GM12878 (cell line): ENCODE measurements around the gene CBR3. TPM values are rescaled to one million over a fixed set of nuclear protein-coding genes. Genes with fewer than 3 reads are reported as not detected.

Experiments used
- CEBPZ ChIP-seq: fragments of 150-350 bp; IDR thresholded peaks from 2 replicates; pipeline ENCODE4 v1.6.1; 2016; ENCODE audit warnings: low read depth, low read length
- IKZF2 ChIP-seq, 2 experiments: fragments of 450-650 bp; IDR thresholded peaks; 2 replicates each; pipeline ENCODE4 v1.6.1; 2017; ENCODE audit warnings: mild to moderate bottlenecking in 2 of 2, moderate library complexity in 2 of 2
- JUNB ChIP-seq: IDR thresholded peaks from 2 replicates; pipeline ENCODE4 v1.6.1; 2016; ENCODE audit warnings: antibody characterized with exemption, mild to moderate bottlenecking
- NBN ChIP-seq: fragments of 450-650 bp; IDR thresholded peaks from 2 replicates; pipeline ENCODE4 v1.6.1; 2016
- NFYA ChIP-seq: IDR thresholded peaks from 2 replicates; pipeline ENCODE4 v1.6.1; 2011; ENCODE audit warnings: low read depth, mild to moderate bottlenecking, low read length, improper control_type of control experiment, borderline replicate concordance
- NKRF ChIP-seq: fragments of 450-650 bp; conservative IDR thresholded peaks from 2 replicates; pipeline ENCODE4 v1.6.1; 2017; ENCODE audit warnings: mild to moderate bottlenecking, moderate library complexity
- POU2F2 ChIP-seq: IDR thresholded peaks from 3 replicates; pipeline ENCODE4 v1.6.1; 2011; ENCODE audit warnings: low read depth, mild to moderate bottlenecking, low read length, borderline replicate concordance
- RFX5 ChIP-seq: IDR thresholded peaks from 2 replicates; pipeline ENCODE4 v1.6.1; 2011; ENCODE audit warnings: low read depth, low read length, improper control_type of control experiment
- SP1 ChIP-seq: IDR thresholded peaks from one replicate; pipeline ENCODE4 v1.6.1; 2011; ENCODE audit warnings: low read depth, low read length
- USF1 ChIP-seq: IDR thresholded peaks from 2 replicates; pipeline ENCODE4 v1.6.1; 2011; ENCODE audit warnings: borderline replicate concordance, low read depth, mild to moderate bottlenecking, moderate library complexity, mixed read lengths, low read length; ENCODE audit not compliant: insufficient read depth; ENCODE audit errors: extremely low read length
- YBX1 ChIP-seq: fragments of 450-650 bp; IDR thresholded peaks from 2 replicates; pipeline ENCODE4 v1.6.1; 2016; ENCODE audit warnings: antibody characterized with exemption
- YY1 ChIP-seq: IDR thresholded peaks from 2 replicates; pipeline ENCODE4 v1.6.1; 2011; ENCODE audit warnings: low read depth, mild to moderate bottlenecking, low read length
- ZNF592 ChIP-seq: fragments of 450-650 bp; IDR thresholded peaks from 2 replicates; pipeline ENCODE4 v1.6.1; 2017; ENCODE audit warnings: mild to moderate bottlenecking, moderate library complexity
- ZNF622 ChIP-seq: fragments of 450-650 bp; IDR thresholded peaks from 2 replicates; pipeline ENCODE4 v1.6.1; 2017; ENCODE audit warnings: mild to moderate bottlenecking, inconsistent platforms
- ZNF687 ChIP-seq: fragments of 450-650 bp; IDR thresholded peaks from 2 replicates; pipeline ENCODE4 v1.6.1; 2017; ENCODE audit warnings: mild to moderate bottlenecking, moderate library complexity
- polyA plus RNA-seq, 11 experiments: library from polyadenylated mRNA; depleted of rRNA in 4 of 11; unstranded in 6 of 11; stranded (reverse) in 5 of 11; fragments of >200 nt; fragmentation: Nextera tagmentation in 4 of 11; fragmentation: Illumina TruSeq in 1 of 11; extraction: Ambion mirVana in 4 of 11; extraction: Trizol in 1 of 11; gene quantifications; 1 replicate in 1 of 11; 2 replicates in 10 of 11; pipeline versions ENCODE4 v1.2.1 to v1.2.3, GENCODE V29; 2011 to 2016; ENCODE audit warnings: inconsistent platforms in 2 of 11, missing spikeins in 2 of 11, low read depth in 1 of 11
- total RNA-seq, 4 experiments: library from RNA; depleted of rRNA in 3 of 4; stranded (reverse); fragments of >200 nt in 3 of 4; fragmentation: Illumina TruSeq in 1 of 4; extraction: Trizol in 1 of 4; gene quantifications; 2 replicates each; pipeline versions ENCODE4 v1.2.1 to v1.2.3, GENCODE V29; 2013 to 2021

Gene CBR3
- total and polyA plus RNA-seq, 10 of the 15 experiments (the other 5 are each of a cell fraction or from before 2014, with no cell fraction given) = 0.48 to 17.2 (median 11.2) TPM

GRCh38 chr21:36097427-36098181 lies 37.3 kb upstream of the CBR3 start (continued):
- TF ChIP-seq ZNF592 (no peak), ZNF622 (no peak), ZNF687 (no peak), JUNB (peak; percentile 72), USF1 (no peak), NFYA (no peak), CEBPZ (no peak), YBX1 (no peak), RFX5 (no peak), NBN (peak; percentile 38; the same call in 1 of the 2 replicates), POU2F2 (no peak), NKRF (no peak), SP1 (no peak), IKZF2 (IDR thresholded peaks at IDR 0.05) (peak; percentile 54 to 62; a peak in 2 of 4 replicates), YY1 (peak; percentile 50; the same call in 1 of the 2 replicates)
